ENCODE results near the gene PDXK.

Gene PDXK

GRCh38 chr21:43733529-43734071 lies 14.7 kb downstream of the PDXK start:
- TF ChIP-seq, protein P1, sequence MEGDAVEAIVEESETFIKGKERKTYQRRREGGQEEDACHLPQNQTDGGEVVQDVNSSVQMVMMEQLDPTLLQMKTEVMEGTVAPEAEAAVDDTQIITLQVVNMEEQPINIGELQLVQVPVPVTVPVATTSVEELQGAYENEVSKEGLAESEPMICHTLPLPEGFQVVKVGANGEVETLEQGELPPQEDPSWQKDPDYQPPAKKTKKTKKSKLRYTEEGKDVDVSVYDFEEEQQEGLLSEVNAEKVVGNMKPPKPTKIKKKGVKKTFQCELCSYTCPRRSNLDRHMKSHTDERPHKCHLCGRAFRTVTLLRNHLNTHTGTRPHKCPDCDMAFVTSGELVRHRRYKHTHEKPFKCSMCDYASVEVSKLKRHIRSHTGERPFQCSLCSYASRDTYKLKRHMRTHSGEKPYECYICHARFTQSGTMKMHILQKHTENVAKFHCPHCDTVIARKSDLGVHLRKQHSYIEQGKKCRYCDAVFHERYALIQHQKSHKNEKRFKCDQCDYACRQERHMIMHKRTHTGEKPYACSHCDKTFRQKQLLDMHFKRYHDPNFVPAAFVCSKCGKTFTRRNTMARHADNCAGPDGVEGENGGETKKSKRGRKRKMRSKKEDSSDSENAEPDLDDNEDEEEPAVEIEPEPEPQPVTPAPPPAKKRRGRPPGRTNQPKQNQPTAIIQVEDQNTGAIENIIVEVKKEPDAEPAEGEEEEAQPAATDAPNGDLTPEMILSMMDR (IDR thresholded peaks at IDR 0.05): no peak
- DNase-seq (ENCODE audit: low spot score): no peak
- peak overlapping the region in 1 of 2 donors; percentile 56 for H3K27ac ChIP-seq
- H3K4me3 ChIP-seq: peak overlapping the region; percentile 3

GRCh38 chr21:43734131-43734927 lies 15.4 kb downstream of the PDXK start:
- TF ChIP-seq, protein P1 (IDR thresholded peaks at IDR 0.05): no peak
- H3K4me3 ChIP-seq: no peak overlapping the region
- no peak for DNase-seq (ENCODE audit: low spot score)
- peak overlapping the region; percentile 22 to 56 for H3K27ac ChIP-seq

DNA sequence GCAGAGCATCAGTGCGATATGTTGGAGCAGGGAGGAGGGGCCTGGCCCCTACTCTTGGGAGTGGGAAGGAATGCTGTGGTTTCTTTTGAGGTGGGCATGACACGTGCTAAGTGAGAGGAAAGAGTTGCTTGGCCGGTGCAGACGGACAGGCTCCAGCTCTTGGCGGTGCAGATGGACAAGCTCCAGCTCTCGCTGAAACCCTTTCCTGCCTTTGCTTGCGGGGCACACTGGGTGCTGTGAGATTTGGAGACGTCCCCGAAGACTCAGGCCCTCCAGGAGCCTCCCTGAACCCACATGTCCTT lies 15.9 kb downstream of the PDXK start:
- TF ChIP-seq, protein P1 (IDR thresholded peaks at IDR 0.05): no peak
- peak overlapping the region; percentile 15 for H3K4me3 ChIP-seq
- DNase-seq (ENCODE audit: low spot score): no peak
- peak overlapping the region in 1 of 2 donors; percentile 56 for H3K27ac ChIP-seq

GRCh38 chr21:43735236-43736091 lies 16.5 kb downstream of the PDXK start:
- TF ChIP-seq, protein P1 (IDR thresholded peaks at IDR 0.05): no peak
- H3K4me3 ChIP-seq: peak overlapping the region; percentile 15
- peak overlapping the region in 1 of 2 donors; percentile 56 for H3K27ac ChIP-seq
- no peak for DNase-seq (ENCODE audit: low spot score)

DNA sequence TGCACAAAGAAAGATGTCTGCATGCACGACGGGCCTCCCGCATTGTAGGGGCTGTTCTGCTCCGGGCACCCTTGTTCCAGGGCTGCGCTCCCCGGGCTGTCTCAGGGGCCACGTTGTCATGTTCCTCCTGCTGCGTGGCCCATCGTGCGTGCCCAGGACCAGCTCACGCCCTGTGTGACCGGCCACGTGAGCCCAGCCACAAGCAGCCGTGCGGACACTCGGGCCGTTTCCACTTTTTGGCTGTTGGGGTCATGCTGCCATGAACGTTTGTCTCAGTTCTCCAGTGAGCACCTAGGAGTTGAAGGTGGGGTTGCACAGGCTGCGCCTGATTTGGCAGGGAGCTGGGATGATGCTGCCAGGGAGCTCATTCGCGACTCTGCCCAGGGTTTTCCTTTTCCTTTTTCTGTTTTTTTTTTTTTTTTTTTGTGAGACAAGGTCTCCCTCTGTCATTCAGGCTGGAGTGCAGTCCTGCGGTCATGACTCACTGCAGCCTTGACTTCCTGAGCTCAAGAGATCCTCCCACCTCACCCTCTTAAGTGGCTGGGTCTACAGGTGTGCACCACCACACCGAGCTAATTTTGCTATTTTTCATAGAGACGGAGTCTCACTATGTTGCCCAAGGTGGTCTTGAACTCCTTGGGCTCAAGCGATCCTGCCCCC lies 17.4 kb downstream of the PDXK start:
- Histone ChIP-seq H3K27ac (no peak overlapping the region), H3K4me3 (no peak overlapping the region)
- TF ChIP-seq, protein P1 (IDR thresholded peaks at IDR 0.05): no peak
- DNase-seq (ENCODE audit: low spot score): no peak

DNA sequence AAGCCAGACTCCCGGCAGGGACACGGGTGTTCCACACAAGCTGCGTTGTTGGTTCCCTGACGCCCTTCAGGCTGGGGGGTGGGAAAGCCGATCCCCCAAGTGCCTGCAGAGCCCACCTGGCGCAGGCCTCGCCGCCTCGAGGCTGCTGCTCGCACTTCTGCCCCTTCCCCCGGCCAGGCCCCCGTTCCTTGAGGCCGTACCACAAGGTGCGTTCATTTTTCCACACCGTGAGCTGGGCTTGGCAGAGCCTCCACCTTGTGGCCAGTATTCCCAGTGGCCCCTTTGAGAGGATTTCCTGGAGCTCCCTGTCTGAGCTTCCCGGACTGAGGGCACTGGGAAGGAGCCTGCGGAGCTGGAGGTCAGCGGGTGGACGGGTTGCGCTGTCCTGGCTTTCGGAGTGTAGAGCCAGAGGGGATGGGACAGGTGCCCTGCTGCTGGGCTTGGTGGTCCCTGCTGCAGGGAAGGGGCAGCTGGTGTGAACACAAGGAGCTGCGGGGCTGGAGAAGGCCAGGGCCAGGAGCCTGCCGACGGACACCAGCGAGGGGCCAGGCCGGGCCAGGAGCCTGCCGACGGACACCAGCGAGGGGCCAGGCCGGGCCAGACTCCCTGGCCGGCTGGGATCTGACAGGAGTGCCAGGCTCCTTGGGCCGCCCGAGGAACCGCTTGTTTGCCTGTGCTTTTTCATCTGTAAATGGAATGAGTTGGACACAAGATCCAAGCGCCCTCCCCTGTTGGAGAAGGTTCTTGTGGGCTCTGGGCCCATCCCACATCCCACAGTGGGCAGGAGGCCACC lies 18.4 kb downstream of the PDXK start:
- Histone ChIP-seq H3K4me3 (no peak overlapping the region), H3K27ac (no peak overlapping the region)
- DNase-seq (ENCODE audit: low spot score): no peak
- TF ChIP-seq, protein P1 (IDR thresholded peaks at IDR 0.05): no peak
